GM18499 (cell line): ENCODE data around the gene IP6K3.

Experiments used
- ATAC-seq: cut with Tn5 transposase; IDR thresholded peaks from one replicate; pipeline ENCODE4 v1.9.1; 2021; ENCODE audit warnings: moderate number of reproducible peaks; ENCODE audit not compliant: insufficient read depth, unreplicated experiment

IP6K3 gene

GRCh38 chr6:33778444-33779121, 31.9 kb upstream of the IP6K3 start:
- ATAC-seq = no peak

- ATAC-seq = no peak
Measured at GRCh38 chr6:33777398-33778388, 31.0 kb upstream of the IP6K3 start.

- ATAC-seq = no peak
Measured at GRCh38 chr6:33776764-33777163, 30.1 kb upstream of the IP6K3 start.

GRCh38 chr6:33776186-33776585, 29.5 kb upstream of the IP6K3 start:
- ATAC-seq = no peak

- ATAC-seq = no peak
Measured at GRCh38 chr6:33774774-33775173, 28.1 kb upstream of the IP6K3 start.

GRCh38 chr6:33772902-33773472, 26.3 kb upstream of the IP6K3 start:
- ATAC-seq = no peak

- no peak for ATAC-seq
Measured at GRCh38 chr6:33772082-33772830, 25.6 kb upstream of the IP6K3 start.

- no peak for ATAC-seq
Measured at GRCh38 chr6:33771146-33772081, 24.7 kb upstream of the IP6K3 start.

- no peak for ATAC-seq
Measured at GRCh38 chr6:33770833-33771145, 24.1 kb upstream of the IP6K3 start.

- no peak for ATAC-seq
Measured at GRCh38 chr6:33770124-33770832, 23.6 kb upstream of the IP6K3 start.

- ATAC-seq = no peak
Measured at GRCh38 chr6:33769248-33769821, 22.6 kb upstream of the IP6K3 start.

- ATAC-seq = no peak
Measured at GRCh38 chr6:33768644-33769120, 22.0 kb upstream of the IP6K3 start.

GRCh38 chr6:33766921-33767907, 20.5 kb upstream of the IP6K3 start:
- no peak for ATAC-seq

GRCh38 chr6:33765368-33765767, 18.7 kb upstream of the IP6K3 start:
- no peak for ATAC-seq

GRCh38 chr6:33764036-33764435, 17.3 kb upstream of the IP6K3 start:
- no peak for ATAC-seq

- ATAC-seq = no peak
Measured at GRCh38 chr6:33763483-33763882, 16.8 kb upstream of the IP6K3 start.

GRCh38 chr6:33762713-33763112, 16.0 kb upstream of the IP6K3 start:
- ATAC-seq = no peak
